Measurements from ENCODE around the gene KRTAP22-1. TPM values are rescaled to one million over a fixed set of nuclear protein-coding genes. Genes with fewer than 3 reads are reported as not detected.

The KRTAP22-1 gene
- total RNA-seq, 4 donors from 2014 or later: not detected

DNA sequence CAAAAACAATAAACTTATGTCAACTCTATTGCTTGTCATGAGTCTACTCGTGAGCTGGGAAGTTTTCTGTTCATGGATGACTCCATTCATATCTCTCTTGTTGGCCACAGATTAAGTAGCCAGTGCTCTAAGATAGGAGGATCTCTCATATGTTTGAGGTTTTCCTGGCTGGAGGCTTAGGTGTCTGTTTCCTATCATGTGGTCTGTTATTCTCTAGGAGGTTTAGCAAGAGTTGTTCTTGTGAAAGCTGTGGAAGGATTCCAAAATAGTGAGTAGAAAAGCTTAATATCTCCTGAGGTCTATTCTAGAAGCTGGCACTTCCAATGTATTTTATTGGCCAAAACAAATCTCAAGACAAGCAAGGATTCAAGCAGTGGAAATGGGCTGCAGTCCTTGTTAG is 28.3 kb downstream of the KRTAP22-1 start:
- H3K27me3 ChIP-seq: no peaks in the 10 kb centered on the region

GRCh38 chr21:30634906-30635305 is 34.0 kb downstream of the KRTAP22-1 start, which contains the start of gene KRTAP20-2:
Gene KRTAP20-2, plus strand, starts transcription at chr21:30635206. Its CDS starts 58 bp downstream, at chr21:30635264.
- no peak for DNase-seq
- Histone ChIP-seq H3K36me3 (no peaks in the 10 kb centered on the region), H3K9me3 (no peaks in the 10 kb centered on the region), H3K27me3 (no peaks in the 10 kb centered on the region), H3K4me1 (no peaks in the 10 kb centered on the region), H3K27ac (no peak within 1 kb of the TSS), H3K4me3 (no peak within 1 kb of the TSS)
- WGBS, 2 donors (ENCODE audit: low coverage in 1 of 2): 89% methylated on average over 1 of the region's 1 CpG; no CpG with 5 or more reads in 1 of the 2 donors
- intact Hi-C loops (cut with DNase I; ENCODE audit: low total_unique reads): no loop called here
- in situ Hi-C loops (cut with MboI; ENCODE audit: low pct_ligation_motif_present in 1 of 4, low pct_unique_long_range_greater_than_20kb in 1 of 4, low sequenced_read_pairs in 3 of 4): no loop called here
- no peak for TF ChIP-seq POLR2AphosphoS5 (IDR thresholded peaks at IDR 0.05)
- TF ChIP-seq, protein P1, sequence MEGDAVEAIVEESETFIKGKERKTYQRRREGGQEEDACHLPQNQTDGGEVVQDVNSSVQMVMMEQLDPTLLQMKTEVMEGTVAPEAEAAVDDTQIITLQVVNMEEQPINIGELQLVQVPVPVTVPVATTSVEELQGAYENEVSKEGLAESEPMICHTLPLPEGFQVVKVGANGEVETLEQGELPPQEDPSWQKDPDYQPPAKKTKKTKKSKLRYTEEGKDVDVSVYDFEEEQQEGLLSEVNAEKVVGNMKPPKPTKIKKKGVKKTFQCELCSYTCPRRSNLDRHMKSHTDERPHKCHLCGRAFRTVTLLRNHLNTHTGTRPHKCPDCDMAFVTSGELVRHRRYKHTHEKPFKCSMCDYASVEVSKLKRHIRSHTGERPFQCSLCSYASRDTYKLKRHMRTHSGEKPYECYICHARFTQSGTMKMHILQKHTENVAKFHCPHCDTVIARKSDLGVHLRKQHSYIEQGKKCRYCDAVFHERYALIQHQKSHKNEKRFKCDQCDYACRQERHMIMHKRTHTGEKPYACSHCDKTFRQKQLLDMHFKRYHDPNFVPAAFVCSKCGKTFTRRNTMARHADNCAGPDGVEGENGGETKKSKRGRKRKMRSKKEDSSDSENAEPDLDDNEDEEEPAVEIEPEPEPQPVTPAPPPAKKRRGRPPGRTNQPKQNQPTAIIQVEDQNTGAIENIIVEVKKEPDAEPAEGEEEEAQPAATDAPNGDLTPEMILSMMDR (IDR thresholded peaks at IDR 0.05): no peak
- no peak for TF ChIP-seq POLR2A (IDR thresholded peaks at IDR 0.05)
- no peak for TF ChIP-seq EP300 (IDR thresholded peaks at IDR 0.05; ENCODE audit: low read depth)

More for the DNA sequence above, 28.3 kb downstream of the KRTAP22-1 start:
- TF ChIP-seq POLR2AphosphoS5 (IDR thresholded peaks at IDR 0.05) (no peak), EP300 (IDR thresholded peaks at IDR 0.05; ENCODE audit: low read depth) (no peak), POLR2A (IDR thresholded peaks at IDR 0.05) (no peak)
- TF ChIP-seq, protein P1 (IDR thresholded peaks at IDR 0.05): no peak
- H3K36me3 ChIP-seq: no peaks in the 10 kb centered on the region
- in situ Hi-C loops (cut with MboI; ENCODE audit: low pct_ligation_motif_present in 1 of 4, low pct_unique_long_range_greater_than_20kb in 1 of 4, low sequenced_read_pairs in 3 of 4) (no loop called here), intact Hi-C loops (cut with DNase I; ENCODE audit: low total_unique reads) (no loop called here)
- H3K9me3 ChIP-seq: peaks cover 0 to 9% of the 10 kb centered on the region in 2 donors
- no peaks in the 10 kb centered on the region for H3K4me1 ChIP-seq
- no peak for DNase-seq
- H3K4me3 ChIP-seq: no peak overlapping the region
- H3K27ac ChIP-seq: no peak overlapping the region
- 38 to 60% methylated on average over 1 of the region's 1 CpG for WGBS, 2 donors (ENCODE audit: low coverage in 1 of 2)

DNA sequence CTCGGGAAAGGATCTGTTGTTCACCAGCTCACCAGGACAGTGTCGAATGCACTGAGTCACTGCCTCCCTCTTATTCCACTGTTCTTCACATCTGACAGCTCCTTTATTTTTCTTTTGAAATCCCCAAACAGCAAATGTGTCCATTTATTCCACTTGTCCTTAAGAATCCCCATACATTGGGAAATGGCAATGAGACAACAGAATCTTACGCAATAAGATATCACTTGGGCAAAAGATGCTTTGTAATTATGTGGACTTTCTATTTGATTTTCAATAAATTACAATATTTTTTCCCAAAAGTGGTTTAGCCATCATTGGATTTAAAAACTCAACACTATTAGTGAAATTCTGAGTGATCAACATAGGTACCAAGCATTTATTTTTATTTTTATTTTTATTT is 37.8 kb downstream of the KRTAP22-1 start:
- Histone ChIP-seq H3K9me3 (peaks cover 0 to 9% of the 10 kb centered on the region in 2 donors), H3K4me3 (no peak overlapping the region), H3K4me1 (no peaks in the 10 kb centered on the region), H3K27ac (no peak overlapping the region), H3K27me3 (no peaks in the 10 kb centered on the region), H3K36me3 (no peaks in the 10 kb centered on the region)
- in situ Hi-C loops (cut with MboI; ENCODE audit: low pct_ligation_motif_present in 1 of 4, low pct_unique_long_range_greater_than_20kb in 1 of 4, low sequenced_read_pairs in 3 of 4) (no loop called here), intact Hi-C loops (cut with DNase I; ENCODE audit: low total_unique reads) (no loop called here)
- TF ChIP-seq POLR2AphosphoS5 (IDR thresholded peaks at IDR 0.05): no peak
- 83 to 87% methylated on average over 3 of the region's 3 CpGs for whole genome bisulfite sequencing, 2 donors (ENCODE audit: low coverage in 1 of 2)
- no peak for DNase-seq

GRCh38 chr21:30642564-30642963 is 41.7 kb downstream of the KRTAP22-1 start, which contains the start of gene KRTAP20-3:
Gene KRTAP20-3, plus strand, starts transcription at chr21:30642864.
- WGBS, 2 donors (ENCODE audit: low coverage in 1 of 2): 84 to 96% methylated on average over 2 of the region's 2 CpGs
- no peak within 1 kb of the TSS for H3K27ac ChIP-seq
- TF ChIP-seq EP300 (IDR thresholded peaks at IDR 0.05; ENCODE audit: low read depth) (no peak), POLR2AphosphoS5 (IDR thresholded peaks at IDR 0.05) (no peak), POLR2A (IDR thresholded peaks at IDR 0.05) (no peak)
- TF ChIP-seq, protein P1 (IDR thresholded peaks at IDR 0.05): no peak
- H3K9me3 ChIP-seq: peaks cover 0 to 9% of the 10 kb centered on the region in 2 donors
- H3K4me1 ChIP-seq: no peaks in the 10 kb centered on the region
- no peak within 1 kb of the TSS for H3K4me3 ChIP-seq
- no peaks in the 10 kb centered on the region for H3K36me3 ChIP-seq
- intact Hi-C loops (cut with DNase I; ENCODE audit: low total_unique reads): no loop called here
- in situ Hi-C loops (cut with MboI; ENCODE audit: low pct_ligation_motif_present in 1 of 4, low pct_unique_long_range_greater_than_20kb in 1 of 4, low sequenced_read_pairs in 3 of 4): no loop called here
- no peaks in the 10 kb centered on the region for H3K27me3 ChIP-seq
- no peak for DNase-seq

DNA sequence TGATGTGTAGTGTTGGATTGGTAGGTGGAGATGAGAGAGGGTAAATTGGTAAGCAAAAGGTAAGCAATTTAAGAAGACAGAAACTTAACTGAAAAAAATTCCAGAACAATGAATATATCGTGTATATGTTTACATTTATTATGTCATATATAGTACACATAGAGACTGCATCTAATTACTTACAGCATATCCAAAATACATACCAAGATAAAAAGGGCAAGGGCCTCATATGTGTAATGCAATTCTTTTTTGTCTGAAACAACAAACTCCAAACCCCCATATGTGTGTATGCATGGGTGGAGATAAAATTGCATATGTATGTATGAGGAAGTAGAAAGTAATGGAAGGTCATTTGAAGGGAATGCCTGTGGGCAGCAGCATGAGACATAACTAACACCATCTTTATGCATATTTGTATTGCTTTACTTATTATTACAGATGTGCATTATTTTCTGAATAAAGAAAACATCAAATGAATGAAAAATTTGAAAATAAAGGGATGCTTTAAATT is 46.1 kb downstream of the KRTAP22-1 start:
- in situ Hi-C loops (cut with MboI; ENCODE audit: low pct_ligation_motif_present in 1 of 4, low pct_unique_long_range_greater_than_20kb in 1 of 4, low sequenced_read_pairs in 3 of 4) (no loop called here), intact Hi-C loops (cut with DNase I; ENCODE audit: low total_unique reads) (no loop called here)
- H3K27ac ChIP-seq: no peak overlapping the region
- H3K4me1 ChIP-seq: no peaks in the 10 kb centered on the region
- TF ChIP-seq, protein P1 (IDR thresholded peaks at IDR 0.05): no peak
- no peak for TF ChIP-seq POLR2AphosphoS5 (IDR thresholded peaks at IDR 0.05)
- TF ChIP-seq EP300 (IDR thresholded peaks at IDR 0.05; ENCODE audit: low read depth): no peak
- TF ChIP-seq POLR2A (IDR thresholded peaks at IDR 0.05): no peak
- no peak for DNase-seq
- H3K27me3 ChIP-seq: no peaks in the 10 kb centered on the region
- no peak overlapping the region for H3K4me3 ChIP-seq
- 72 to 78% methylated on average over 1 of the region's 1 CpG for WGBS, 2 donors (ENCODE audit: low coverage in 1 of 2)
- H3K36me3 ChIP-seq: no peaks in the 10 kb centered on the region
- H3K9me3 ChIP-seq: peaks cover 0 to 5% of the 10 kb centered on the region in 2 donors

Measured in transverse colon (tissue), 4 donors.